HG03135 (cell line): ENCODE results near the gene NDUFV1.
"Not testable (repeated sequence)": the region's sequence is repeated elsewhere in the genome, so short reads cannot be mapped to it uniquely, and the experiment has no call there.

ENCODE experiments used
- ATAC-seq: cut with Tn5 transposase; IDR thresholded peaks from one replicate; pipeline ENCODE4 v1.9.1; 2021; ENCODE audit warnings: mild to moderate bottlenecking, moderate library complexity; ENCODE audit not compliant: unreplicated experiment

Gene NDUFV1

GRCh38 chr11:67652965-67653845, 46.5 kb downstream of the NDUFV1 start:
- ATAC-seq, result no peak

GRCh38 chr11:67654225-67654624, 47.5 kb downstream of the NDUFV1 start:
- no peak for ATAC-seq

- no peak for ATAC-seq
Observed at GRCh38 chr11:67656278-67656922, 49.7 kb downstream of the NDUFV1 start.

DNA sequence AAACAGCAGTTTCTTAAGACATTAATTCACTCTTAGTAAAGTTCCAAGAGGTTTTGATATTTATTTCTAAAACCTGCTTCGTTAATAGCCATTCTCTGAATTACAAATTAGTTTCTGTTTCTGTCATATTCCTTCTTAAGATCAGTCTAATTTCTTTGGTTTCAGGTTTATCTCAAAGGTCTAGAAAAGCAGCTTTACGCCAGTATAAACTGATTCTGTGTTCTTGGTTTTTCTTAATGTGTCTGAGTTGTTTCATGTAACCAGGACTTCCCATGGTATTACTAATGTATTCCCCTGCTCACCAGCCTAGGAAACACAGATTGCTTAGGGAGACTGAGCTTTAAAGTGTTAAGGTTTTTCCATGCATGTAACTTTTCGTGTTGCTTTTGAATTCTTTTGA, 50.6 kb downstream of the NDUFV1 start:
- no peak for ATAC-seq

GRCh38 chr11:67659651-67660165, 53.0 kb downstream of the NDUFV1 start:
- ATAC-seq, result not testable (repeated sequence)

DNA sequence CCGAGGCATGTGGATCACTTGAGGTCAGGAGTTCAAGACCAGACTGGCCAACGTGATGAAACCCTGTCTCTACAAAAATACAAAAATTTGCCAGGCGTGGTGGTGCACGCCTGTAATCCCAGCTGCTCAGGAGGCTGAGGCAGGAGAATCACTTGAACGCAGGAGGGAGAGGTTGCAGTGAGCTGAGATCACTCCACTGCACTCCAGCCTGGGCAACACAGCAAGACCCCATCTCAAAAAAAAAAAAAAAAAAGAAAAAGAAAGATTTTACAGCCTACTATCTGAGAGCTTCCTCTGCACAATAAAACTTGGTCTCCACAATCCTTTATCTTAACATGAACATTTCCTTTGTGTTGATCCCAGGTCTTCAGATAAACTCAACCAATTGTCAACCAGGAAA, 54.0 kb downstream of the NDUFV1 start:
- ATAC-seq, result not testable (repeated sequence)
